Measurements from ENCODE around the gene LIFR. TPM values are rescaled to one million over a fixed set of nuclear protein-coding genes. Genes with fewer than 3 reads are reported as not detected.
A peak's percentile ranks its signal among the peaks of the same experiment; 100 is the strongest.
"Not testable (repeated sequence)": the region's sequence is repeated elsewhere in the genome, so short reads cannot be mapped to it uniquely, and the experiment has no call there.

Gene LIFR
- total RNA-seq, 1 experiment from 2014 or later: 47.9 TPM

GRCh38 chr5:38601133-38601862, 44.9 kb upstream of the LIFR start:
- TF ChIP-seq, protein P1, sequence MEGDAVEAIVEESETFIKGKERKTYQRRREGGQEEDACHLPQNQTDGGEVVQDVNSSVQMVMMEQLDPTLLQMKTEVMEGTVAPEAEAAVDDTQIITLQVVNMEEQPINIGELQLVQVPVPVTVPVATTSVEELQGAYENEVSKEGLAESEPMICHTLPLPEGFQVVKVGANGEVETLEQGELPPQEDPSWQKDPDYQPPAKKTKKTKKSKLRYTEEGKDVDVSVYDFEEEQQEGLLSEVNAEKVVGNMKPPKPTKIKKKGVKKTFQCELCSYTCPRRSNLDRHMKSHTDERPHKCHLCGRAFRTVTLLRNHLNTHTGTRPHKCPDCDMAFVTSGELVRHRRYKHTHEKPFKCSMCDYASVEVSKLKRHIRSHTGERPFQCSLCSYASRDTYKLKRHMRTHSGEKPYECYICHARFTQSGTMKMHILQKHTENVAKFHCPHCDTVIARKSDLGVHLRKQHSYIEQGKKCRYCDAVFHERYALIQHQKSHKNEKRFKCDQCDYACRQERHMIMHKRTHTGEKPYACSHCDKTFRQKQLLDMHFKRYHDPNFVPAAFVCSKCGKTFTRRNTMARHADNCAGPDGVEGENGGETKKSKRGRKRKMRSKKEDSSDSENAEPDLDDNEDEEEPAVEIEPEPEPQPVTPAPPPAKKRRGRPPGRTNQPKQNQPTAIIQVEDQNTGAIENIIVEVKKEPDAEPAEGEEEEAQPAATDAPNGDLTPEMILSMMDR (conservative IDR thresholded peaks at IDR 0.05; ENCODE audit: low read depth, low read length): no peak
- TF ChIP-seq EZH2 (IDR thresholded peaks at IDR 0.05; ENCODE audit: borderline replicate concordance, low read depth, low read length, poor library complexity, severe bottlenecking): no peak
- H3K36me3 ChIP-seq (ENCODE audit: insufficient read depth, low read length, poor library complexity, severe bottlenecking): no peaks in the 10 kb centered on the region
- no TSS peak for BruUV-seq (replicated peaks)
- H3K27me3 ChIP-seq (replicated peaks; ENCODE audit: insufficient read depth, low read depth, low read length, poor library complexity): no peaks in the 10 kb centered on the region
- POLR2A ChIA-PET (ENCODE audit: low non-redundant PET): interaction anchor here (0.6 kb wide), 1 partner anchor 9 kb away, joined by 5 read pairs; no protein-coding TSS in a partner anchor
- CTCF ChIA-PET: interaction anchor here (0.5 kb wide), 1 partner anchor 73 kb away, joined by 3 read pairs; no protein-coding TSS in a partner anchor
- H3K27ac ChIP-seq (ENCODE audit: low read depth, low read length, poor library complexity, severe bottlenecking): no peak overlapping the region
- no peak overlapping the region for H3K4me3 ChIP-seq (ENCODE audit: low read depth, low read length, poor library complexity, severe bottlenecking)
- intact Hi-C loops (cut with micrococcal nuclease; ENCODE audit: unreplicated experiment): no loop called here
- H3K4me1 ChIP-seq (ENCODE audit: insufficient read depth, low read length, poor library complexity, severe bottlenecking): no peaks in the 10 kb centered on the region
- DNase-seq (ENCODE audit: low spot score): no peak
- no peaks in the 10 kb centered on the region for H3K9me3 ChIP-seq (ENCODE audit: low read depth, low read length, poor library complexity, severe bottlenecking)

- Histone ChIP-seq H3K4me1 (ENCODE audit: insufficient read depth, low read length, poor library complexity, severe bottlenecking) (no peaks in the 10 kb centered on the region), H3K4me3 (ENCODE audit: low read depth, low read length, poor library complexity, severe bottlenecking) (no peak overlapping the region), H3K9me3 (ENCODE audit: low read depth, low read length, poor library complexity, severe bottlenecking) (no peaks in the 10 kb centered on the region), H3K27me3 (replicated peaks; ENCODE audit: insufficient read depth, low read depth, low read length, poor library complexity) (no peaks in the 10 kb centered on the region), H3K36me3 (ENCODE audit: insufficient read depth, low read length, poor library complexity, severe bottlenecking) (no peaks in the 10 kb centered on the region), H3K27ac (ENCODE audit: low read depth, low read length, poor library complexity, severe bottlenecking) (no peak overlapping the region)
- intact Hi-C loops (cut with micrococcal nuclease; ENCODE audit: unreplicated experiment): no loop called here
- no TSS peak for BruUV-seq (replicated peaks)
- TF ChIP-seq, protein P1 (conservative IDR thresholded peaks at IDR 0.05; ENCODE audit: low read depth, low read length): no peak
- no peak for TF ChIP-seq EZH2 (IDR thresholded peaks at IDR 0.05; ENCODE audit: borderline replicate concordance, low read depth, low read length, poor library complexity, severe bottlenecking)
- ChIA-PET CTCF (interaction anchor here (0.5 kb wide), 1 partner anchor 74 kb away, joined by 3 read pairs; no protein-coding TSS in a partner anchor), POLR2A (ENCODE audit: low non-redundant PET) (no interaction called here)
- peak; percentile 11 for DNase-seq (ENCODE audit: low spot score)
These were observed 44.0 kb upstream of the LIFR start for GRCh38 chr5:38600329-38601045.

DNA sequence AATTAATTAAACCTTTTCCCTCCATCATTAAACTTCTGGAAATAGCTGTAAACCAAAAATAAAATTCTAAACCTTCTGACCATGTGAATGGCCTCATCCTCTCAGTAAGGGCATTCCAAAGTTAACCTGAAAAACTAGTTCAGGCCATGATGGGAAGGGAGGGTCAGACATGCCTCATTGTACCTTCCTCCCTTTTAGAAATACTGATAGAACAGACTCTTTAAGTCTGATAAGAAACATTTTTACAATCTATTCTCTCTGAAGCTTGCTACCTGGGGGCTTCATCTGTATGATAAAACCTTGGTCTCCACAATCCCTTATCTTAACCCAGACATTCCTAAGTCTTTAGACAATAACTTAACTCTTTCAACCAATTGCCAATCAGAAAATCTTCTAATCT, 43.3 kb upstream of the LIFR start:
- H3K4me3 ChIP-seq (ENCODE audit: low read depth, low read length, poor library complexity, severe bottlenecking); H3K27me3 ChIP-seq (replicated peaks; ENCODE audit: insufficient read depth, low read depth, low read length, poor library complexity); H3K36me3 ChIP-seq (ENCODE audit: insufficient read depth, low read length, poor library complexity, severe bottlenecking); intact Hi-C loops (cut with micrococcal nuclease; ENCODE audit: unreplicated experiment); BruUV-seq (replicated peaks); CTCF ChIA-PET; H3K4me1 ChIP-seq (ENCODE audit: insufficient read depth, low read length, poor library complexity, severe bottlenecking); H3K9me3 ChIP-seq (ENCODE audit: low read depth, low read length, poor library complexity, severe bottlenecking); DNase-seq (ENCODE audit: low spot score); H3K27ac ChIP-seq (ENCODE audit: low read depth, low read length, poor library complexity, severe bottlenecking): not testable (repeated sequence)
- POLR2A ChIA-PET (ENCODE audit: low non-redundant PET): interaction anchor here (0.6 kb wide), 1 partner anchor 49 kb away, joined by 4 read pairs; no protein-coding TSS in a partner anchor

Measured in A673 (cell line).